ENCODE measurements around the gene PCSK6.
"Not testable (repeated sequence)": the region's sequence is repeated elsewhere in the genome, so short reads cannot be mapped to it uniquely, and the experiment has no call there.

PCSK6 gene

DNA sequence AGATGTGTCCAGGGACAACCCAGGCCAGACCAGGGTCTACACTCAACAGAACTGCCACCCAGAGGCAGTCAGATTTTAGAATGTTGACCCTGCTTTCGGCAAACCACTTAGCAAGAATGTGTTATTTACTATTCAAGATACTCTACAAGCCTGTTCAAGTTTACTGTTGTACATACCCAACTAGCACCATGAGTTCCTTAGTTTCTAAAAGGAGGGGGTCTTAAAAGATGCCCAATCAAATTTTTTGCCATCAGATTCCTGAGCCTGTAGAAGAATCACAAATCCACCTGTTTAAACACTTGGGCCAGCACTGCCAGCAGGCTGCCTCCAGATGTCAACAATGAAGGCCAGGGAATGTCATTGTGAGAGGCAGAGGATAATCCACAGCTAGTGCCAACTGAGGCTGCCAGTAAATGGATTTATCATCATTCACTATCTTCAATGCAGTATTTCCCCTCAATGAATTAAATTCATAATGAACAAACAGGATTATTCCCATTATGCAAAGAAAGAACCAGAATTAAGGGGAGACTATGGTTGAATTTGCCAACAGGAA lies 150.9 kb downstream of the PCSK6 start:
- no peak for DNase-seq (ENCODE audit: low read depth)
- no peak for TF ChIP-seq CTCF (conservative IDR thresholded peaks at IDR 0.05; ENCODE audit: low read depth, low read length)
- H3K4me3 ChIP-seq (ENCODE audit: low read depth, low read length): no peak overlapping the region

GRCh38 chr15:101337976-101338375 lies 151.5 kb downstream of the PCSK6 start:
- TF ChIP-seq CTCF (conservative IDR thresholded peaks at IDR 0.05; ENCODE audit: low read depth, low read length): no peak
- H3K4me3 ChIP-seq (ENCODE audit: low read depth, low read length): no peak overlapping the region
- no peak for DNase-seq (ENCODE audit: low read depth)

DNA sequence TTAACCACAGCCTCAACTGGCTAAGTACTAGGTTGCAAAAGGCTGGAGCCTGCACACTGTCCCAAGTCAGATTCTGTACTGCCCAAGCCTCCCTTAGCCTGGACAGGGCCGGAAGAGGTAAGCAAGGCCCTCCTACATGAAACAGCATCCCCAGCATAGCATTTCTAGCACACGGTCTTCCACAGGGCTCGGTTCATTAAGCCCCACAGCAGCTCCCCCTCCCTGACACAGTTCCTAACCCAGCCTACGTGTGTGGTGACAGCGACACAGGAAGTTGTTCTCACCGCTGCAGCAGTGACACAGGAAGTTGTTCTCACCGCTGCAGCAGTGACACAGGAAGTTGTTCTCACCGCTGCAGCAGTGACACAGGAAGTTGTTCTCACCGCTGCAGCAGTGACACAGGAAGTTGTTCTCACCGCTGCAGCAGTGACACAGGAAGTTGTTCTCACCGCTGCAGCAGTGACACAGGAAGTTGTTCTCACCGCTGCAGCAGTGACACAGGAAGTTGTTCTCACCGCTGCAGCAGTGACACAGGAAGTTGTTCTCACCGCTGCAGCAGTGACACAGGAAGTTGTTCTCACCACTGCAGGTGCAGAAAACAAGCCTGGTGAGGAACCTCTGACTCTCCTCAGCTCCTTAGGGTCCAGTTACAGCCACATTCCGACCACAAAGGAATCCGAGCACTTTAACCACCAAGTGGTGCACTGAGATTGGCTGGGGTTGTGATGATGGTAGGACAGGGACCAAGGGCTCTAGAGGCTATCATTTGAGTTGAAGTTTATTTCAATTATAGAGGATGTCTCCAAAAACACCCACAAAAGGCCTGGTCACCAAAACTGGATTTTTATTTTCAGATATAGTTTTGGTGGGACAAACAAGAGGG lies 155.4 kb downstream of the PCSK6 start:
- not testable (repeated sequence) for H3K4me3 ChIP-seq (ENCODE audit: low read depth, low read length); DNase-seq (ENCODE audit: low read depth)

DNA sequence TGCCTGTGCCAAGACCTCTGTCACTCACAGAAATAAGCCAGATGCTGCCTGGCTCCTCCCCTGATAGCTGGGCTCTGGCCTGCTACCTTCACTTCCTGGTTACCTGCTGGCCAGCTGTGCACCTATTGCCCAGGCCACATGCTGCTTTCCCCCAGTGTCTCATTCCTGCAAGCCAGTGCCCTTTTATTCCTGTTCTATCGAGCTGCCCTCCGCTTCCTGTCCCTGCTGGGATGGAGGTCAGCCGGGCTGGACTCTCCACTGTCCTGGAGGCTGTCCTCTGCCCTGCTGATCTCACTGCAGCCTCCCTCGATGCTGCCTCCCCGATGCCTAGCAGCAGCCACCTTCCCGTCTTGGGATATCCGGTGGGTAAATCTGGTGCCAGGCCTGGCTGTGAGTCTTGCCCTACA lies 157.4 kb downstream of the PCSK6 start:
- no peak for TF ChIP-seq CTCF (conservative IDR thresholded peaks at IDR 0.05; ENCODE audit: low read depth, low read length)
- DNase-seq (ENCODE audit: low read depth): no peak
- no peak overlapping the region for H3K4me3 ChIP-seq (ENCODE audit: low read depth, low read length)

- no peak for DNase-seq (ENCODE audit: low read depth)
- no peak for TF ChIP-seq CTCF (conservative IDR thresholded peaks at IDR 0.05; ENCODE audit: low read depth, low read length)
- no peak overlapping the region for H3K4me3 ChIP-seq (ENCODE audit: low read depth, low read length)
Observed at GRCh38 chr15:101329867-101330380, 159.6 kb downstream of the PCSK6 start.

- DNase-seq (ENCODE audit: low read depth): no peak
- no peak for TF ChIP-seq CTCF (conservative IDR thresholded peaks at IDR 0.05; ENCODE audit: low read depth, low read length)
- no peak overlapping the region for H3K4me3 ChIP-seq (ENCODE audit: low read depth, low read length)
Observed at GRCh38 chr15:101329309-101329863, 160.1 kb downstream of the PCSK6 start.

GRCh38 chr15:101328001-101328400 lies 161.5 kb downstream of the PCSK6 start:
- H3K4me3 ChIP-seq (ENCODE audit: low read depth, low read length): no peak overlapping the region
- no peak for TF ChIP-seq CTCF (conservative IDR thresholded peaks at IDR 0.05; ENCODE audit: low read depth, low read length)
- DNase-seq (ENCODE audit: low read depth): no peak
